GM12801 (cell line): ENCODE measurements around the gene SNRNP70.

Experiments
- TF ChIP-seq, protein P1 (sequence below): IDR thresholded peaks from one replicate; pipeline ENCODE4 v1.5.1; 2011; ENCODE audit warnings: control low read depth; ENCODE audit not compliant: insufficient read length; ENCODE audit errors: extremely low read depth

The SNRNP70 gene

DNA sequence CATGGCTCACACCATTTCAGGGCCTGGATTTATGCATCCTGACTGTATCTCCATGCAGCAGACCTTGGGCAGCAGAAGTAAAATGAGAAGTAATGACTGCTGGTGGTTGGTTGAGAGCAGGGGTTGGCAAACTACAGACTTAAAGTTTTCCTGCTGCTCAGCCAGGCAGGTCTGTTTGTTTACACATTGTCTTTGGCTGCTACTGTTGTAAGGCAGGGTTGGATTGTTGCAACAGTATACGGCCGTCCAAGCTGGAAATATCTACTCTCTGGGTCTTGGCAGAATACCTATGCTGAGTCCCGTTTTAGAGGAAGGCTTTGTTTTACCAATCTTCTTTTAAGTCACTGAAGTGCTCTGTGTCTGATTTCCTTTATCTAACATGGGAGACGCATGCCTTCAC, 13.5 kb downstream of the SNRNP70 start:
- TF ChIP-seq, protein P1, sequence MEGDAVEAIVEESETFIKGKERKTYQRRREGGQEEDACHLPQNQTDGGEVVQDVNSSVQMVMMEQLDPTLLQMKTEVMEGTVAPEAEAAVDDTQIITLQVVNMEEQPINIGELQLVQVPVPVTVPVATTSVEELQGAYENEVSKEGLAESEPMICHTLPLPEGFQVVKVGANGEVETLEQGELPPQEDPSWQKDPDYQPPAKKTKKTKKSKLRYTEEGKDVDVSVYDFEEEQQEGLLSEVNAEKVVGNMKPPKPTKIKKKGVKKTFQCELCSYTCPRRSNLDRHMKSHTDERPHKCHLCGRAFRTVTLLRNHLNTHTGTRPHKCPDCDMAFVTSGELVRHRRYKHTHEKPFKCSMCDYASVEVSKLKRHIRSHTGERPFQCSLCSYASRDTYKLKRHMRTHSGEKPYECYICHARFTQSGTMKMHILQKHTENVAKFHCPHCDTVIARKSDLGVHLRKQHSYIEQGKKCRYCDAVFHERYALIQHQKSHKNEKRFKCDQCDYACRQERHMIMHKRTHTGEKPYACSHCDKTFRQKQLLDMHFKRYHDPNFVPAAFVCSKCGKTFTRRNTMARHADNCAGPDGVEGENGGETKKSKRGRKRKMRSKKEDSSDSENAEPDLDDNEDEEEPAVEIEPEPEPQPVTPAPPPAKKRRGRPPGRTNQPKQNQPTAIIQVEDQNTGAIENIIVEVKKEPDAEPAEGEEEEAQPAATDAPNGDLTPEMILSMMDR = no peak

DNA sequence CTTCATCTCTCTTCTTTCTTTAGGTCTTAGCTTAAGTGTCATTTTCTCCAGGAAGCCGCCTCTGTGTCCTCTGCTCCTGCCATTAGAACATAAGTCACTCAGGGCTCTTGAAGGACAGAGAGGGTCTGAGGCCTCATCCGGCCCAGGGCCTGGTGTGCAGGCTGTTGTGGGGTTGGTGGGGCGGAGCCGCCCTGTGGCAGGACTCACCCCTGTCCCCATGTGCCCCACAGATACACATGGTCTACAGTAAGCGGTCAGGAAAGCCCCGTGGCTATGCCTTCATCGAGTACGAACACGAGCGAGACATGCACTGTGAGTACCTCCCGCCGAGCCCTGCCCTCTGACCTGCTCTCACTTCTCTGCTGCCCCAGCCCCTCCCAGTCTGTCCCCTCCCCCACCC, 15.9 kb downstream of the SNRNP70 start:
- TF ChIP-seq, protein P1 = no peak

DNA sequence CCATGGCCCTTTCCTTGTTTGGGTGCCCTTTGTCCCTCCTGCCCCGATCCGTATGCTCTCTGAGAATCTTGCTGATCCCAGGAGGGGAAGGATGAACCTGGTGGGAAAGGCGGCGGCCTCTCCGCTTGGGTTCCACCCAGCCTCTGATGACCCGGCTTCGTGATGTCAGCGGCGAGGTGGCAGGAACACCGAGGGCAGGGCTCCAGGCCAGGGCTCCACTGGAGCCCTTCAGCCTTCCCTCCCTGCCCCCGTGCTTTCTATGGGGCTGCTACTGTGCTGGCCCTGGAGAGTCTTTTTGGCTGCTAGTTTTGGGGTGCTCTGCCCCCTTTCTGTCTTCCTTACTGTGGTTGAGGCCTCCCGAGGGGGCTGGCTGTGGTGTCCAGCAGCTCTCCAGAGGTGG, 17.1 kb downstream of the SNRNP70 start:
- TF ChIP-seq, protein P1 = no peak

DNA sequence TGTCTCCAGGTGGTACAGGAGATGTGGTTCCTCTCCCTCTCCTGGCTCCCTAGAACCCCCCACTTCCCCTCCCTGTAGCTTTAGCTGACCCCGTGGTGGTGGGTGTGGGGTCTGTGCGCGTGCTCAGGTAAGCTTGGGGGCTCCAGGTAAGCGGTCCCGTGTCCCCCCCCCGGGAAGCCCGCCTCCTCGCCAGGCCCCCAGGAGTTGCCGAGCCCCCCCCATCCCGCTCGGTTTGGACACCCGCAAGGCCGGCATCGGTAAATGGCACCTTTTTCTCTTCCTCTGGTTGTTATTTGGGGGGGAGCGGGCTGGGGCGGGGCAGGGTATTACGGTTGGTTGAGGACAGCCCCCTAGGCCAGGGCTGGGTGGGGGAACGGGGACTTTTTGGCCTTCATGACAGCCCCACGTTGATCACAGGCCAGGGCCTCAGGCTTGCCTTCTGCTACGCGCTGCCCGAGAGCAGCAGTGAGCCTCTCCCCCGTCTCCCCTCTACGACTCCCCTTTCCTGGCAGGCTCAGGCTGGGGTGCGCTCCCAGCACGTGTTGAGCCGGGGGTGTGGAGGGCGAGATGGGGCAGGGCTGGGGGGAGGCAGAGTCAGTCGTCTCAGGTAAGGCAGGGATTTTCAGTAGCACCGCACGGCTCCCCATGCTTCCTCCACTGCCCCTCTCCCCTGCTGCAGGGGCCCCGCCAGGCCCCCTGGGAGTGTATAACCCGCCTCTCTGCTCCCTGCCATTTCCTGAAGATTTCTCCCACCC, 18.3 kb downstream of the SNRNP70 start:
- TF ChIP-seq, protein P1 = no peak

DNA sequence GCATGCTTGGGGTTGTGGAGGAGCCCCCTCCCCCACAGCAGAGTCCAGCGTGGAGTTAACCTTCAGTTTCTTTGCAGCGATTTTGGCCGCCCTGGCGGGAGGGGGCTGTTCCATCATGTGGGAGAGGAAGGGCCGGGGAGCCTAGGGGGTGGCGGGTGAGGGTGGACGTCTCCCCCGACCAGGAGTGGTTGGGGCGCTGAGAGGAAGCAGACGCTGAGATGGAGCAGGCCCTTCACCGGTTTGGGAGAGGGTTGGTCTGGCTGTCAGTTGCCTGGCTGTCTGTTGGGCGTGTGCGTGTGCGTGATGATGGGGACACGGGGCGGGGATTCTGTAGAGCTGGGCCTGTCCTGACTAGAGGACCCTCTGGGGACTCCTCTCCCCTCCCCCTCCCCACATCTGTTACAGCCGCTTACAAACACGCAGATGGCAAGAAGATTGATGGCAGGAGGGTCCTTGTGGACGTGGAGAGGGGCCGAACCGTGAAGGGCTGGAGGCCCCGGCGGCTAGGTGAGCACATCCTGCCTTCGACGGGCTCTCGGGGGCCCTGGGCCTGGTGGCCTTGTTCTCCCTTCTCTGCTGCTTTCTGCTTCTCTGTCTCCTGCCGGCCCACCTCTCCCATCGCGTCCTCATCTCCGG, 19.1 kb downstream of the SNRNP70 start:
- TF ChIP-seq, protein P1 = no peak

DNA sequence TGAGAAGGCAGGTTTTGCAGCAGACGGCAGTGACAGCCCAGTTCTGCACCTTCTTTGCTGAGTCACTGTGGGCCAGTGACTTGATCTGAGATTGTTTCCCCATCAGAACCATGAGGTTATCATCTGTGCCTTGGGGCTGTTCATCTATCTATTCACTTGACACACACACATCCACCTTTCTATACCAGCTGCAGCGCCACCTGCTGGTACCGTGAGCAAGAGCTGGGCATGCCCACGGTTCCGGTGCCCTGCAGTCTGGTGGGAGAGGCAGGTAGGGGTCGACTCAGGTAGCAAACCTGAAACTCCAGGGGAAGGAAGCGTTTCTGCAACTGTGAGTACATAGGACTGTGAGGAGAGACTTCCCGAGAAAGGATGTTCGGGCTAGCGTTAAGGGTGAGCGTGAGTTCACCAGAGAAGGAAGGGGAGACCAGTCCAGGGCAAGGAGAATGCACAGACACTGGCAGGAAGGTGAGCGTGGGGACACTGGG, 21.4 kb downstream of the SNRNP70 start:
- TF ChIP-seq, protein P1 = no peak

DNA sequence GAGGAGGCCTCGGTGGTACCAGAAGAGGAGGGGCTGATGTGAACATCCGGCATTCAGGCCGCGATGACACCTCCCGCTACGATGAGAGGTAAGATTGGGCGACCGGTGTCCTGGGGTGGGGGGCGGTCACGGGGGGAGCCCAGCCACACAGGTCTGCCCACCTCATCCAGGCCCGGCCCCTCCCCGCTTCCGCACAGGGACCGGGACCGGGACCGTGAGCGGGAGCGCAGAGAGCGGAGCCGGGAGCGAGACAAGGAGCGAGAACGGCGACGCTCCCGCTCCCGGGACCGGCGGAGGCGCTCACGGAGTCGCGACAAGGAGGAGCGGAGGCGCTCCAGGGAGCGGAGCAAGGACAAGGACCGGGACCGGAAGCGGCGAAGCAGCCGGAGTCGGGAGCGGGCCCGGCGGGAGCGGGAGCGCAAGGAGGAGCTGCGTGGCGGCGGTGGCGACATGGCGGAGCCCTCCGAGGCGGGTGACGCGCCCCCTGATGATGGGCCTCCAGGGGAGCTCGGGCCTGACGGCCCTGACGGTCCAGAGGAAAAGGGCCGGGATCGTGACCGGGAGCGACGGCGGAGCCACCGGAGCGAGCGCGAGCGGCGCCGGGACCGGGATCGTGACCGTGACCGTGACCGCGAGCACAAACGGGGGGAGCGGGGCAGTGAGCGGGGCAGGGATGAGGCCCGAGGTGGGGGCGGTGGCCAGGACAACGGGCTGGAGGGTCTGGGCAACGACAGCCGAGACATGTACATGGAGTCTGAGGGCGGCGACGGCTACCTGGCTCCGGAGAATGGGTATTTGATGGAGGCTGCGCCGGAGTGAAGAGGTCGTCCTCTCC, 22.6 kb downstream of the SNRNP70 start:
- TF ChIP-seq, protein P1 = no peak
